ENCODE measurements around the gene EBF3.

The EBF3 gene

DNA sequence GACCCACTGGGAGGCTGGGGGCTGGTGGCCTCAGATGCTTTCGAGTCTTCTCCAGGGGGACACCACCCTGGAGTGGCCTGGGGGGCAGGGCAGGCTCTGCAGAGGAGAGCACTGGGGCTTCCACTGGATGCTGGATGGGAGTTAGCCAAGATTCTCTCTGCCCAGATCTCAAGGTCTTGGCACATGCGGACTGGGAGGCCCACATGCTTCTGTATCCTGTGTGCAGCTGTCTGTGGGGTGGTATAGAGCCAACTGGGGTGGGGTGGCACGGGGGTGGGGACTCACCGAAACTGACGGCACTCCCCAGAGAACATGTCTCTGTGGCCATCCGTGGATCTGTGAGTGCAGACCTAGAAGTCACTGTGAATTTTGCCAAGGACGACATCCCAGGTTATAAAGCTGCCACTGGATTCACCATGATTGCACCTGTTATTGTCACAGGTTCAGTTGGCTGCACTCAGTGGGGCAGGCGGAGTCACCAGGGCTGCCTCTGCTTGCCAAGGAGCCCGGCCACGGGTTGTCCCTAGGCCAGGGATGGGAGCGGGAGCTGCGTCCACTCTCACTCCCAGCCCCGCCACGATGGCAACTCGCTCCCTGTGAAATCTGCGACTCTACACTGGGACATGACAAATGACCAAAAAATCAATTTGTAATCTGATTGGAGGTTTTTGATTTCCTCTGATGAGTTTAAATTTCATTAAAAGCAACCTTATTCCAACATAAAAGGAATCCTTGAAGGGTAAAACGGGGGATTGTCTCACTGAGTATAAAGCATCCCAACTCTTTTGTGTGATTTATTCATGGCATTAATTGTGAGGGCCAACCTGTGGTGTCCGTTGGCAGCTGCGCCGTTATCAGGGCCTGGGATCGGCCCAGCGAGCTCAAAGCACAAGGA is 131.3 kb downstream of the EBF3 start:
- ATAC-seq, result no peak

DNA sequence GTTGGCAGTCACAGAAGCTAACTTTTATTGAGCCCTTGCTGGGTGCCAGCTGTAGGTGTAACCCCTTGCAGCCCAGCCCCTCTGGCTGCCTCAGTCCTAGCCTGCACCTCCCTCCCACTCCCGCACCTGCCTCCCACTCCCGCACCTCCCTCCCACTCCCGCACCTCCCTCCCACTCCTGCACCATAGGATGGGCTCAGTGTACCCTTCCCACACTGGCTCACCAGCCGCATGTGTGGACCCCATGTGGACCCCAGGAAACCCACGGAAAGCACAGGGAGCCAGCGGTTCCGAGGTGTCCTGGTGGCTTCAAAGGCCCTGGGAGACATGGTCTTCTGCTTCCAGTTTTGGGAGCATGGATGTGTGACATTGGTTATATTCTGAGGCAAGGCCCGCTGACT is 132.9 kb downstream of the EBF3 start:
- no peak for ATAC-seq

DNA sequence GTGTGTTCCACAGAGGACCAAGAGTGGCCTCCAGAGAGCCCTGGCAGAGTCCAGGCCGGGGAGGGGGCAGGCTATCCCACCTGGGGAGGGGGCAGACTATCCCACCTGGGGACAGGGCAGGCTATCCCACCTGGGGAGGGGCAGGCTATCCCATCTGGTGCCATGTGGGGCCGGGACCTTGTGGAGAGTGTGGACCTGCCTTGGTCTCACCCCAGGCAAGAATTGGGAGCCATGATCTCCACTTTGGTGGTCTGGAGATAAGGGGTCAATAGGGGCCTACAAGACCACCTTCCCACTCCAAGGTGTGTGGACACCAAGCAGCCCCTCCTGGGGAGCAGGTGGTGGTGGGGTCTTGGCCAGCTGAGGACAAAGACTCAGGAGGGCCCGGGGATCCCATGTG is 138.2 kb downstream of the EBF3 start:
- no peak for ATAC-seq

DNA sequence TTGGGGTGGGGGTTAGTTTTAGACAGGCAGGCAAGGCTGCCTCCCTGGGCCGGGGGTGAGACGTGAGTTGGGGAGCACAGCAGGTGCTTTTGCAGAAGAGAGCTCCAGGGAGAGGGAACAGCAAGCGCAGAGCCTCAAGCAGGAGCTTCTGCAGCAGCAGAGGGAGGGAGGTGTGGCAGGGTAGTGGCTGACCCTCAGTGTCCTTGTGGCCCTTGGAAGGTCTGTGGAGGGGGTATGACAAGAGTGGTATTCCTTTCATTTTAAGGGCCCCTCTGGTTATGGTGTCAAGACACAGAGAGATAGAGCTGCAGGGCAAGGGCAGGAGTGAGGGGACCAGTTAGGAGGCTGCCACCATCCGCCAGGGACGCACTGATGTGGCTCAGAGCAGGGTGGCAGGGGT is 138.9 kb downstream of the EBF3 start:
- no peak for ATAC-seq

DNA sequence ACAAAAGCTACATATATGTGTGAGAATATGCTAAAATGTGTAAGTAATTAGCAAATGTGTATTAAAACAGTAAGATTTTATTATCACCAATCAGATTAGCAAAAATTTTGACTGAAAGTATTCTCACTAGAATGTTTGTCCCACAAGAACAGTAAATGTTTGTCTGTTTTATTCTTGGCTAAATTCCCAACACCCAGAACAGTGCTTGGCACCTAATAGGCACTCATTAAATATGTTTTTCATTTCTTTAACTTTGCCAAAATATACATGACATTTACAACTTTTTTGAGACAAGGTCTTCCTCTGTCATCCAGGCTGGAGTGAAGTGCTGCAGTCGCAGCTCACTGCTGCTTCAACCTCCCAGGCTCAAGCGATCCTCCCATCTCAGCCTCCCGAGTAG is 143.6 kb downstream of the EBF3 start:
- no peak for ATAC-seq

DNA sequence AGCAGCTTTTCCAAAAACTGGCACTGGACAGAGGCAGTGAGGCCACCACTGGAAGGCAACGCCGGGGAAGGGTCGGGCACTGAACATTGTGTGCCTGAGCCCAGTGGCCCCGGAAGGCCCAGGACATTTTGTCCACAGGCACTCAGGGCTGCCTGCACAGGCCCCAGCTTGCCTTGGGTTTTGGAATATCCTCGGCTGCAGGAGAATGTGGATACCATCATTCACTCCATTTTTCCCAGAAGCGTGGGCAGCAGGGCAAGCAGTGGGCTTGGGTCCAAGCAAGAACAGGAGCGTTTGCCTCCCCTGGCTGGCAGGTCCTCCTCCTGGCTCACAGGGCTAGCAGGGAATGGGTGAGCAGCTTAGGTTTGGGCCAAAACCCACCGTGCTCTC is 147.4 kb downstream of the EBF3 start:
- ATAC-seq, result no peak

DNA sequence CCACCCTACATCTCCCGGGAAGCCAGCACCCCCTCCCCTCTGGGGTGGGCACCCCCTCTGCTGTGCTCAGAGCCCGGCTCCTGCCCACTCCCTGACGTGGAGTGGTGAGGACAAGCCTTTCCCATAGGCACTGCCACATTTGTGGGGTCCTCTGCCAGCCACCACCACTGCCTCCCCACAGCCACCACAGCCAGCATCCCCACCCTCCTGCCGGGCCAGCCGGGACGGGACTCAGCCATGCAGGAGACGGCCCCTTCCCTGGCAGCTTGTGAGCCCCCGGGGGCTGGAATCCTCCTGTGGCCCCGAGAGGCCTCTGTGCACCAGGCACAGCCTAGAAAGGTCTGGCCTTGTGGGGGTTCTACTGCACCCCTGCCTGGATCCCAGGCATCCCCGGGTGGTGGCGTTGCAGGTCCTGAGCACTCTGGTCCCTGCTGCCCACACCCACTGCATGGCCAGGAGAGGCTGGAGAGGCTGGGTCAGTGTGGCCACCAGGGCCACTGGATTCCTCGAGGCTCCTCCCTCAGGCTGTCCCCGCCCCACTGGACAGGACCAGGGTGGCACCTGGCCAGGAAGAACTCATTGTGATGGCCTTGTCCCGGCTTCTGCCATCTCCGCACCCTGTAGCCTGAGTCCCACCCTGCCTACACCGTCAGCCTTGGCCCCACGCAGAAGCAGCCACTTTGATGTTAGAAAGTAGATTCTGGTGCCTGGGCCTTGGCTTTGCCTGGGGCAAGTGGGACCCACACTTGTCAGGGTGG is 148.0 kb downstream of the EBF3 start:
- ATAC-seq, result no peak

DNA sequence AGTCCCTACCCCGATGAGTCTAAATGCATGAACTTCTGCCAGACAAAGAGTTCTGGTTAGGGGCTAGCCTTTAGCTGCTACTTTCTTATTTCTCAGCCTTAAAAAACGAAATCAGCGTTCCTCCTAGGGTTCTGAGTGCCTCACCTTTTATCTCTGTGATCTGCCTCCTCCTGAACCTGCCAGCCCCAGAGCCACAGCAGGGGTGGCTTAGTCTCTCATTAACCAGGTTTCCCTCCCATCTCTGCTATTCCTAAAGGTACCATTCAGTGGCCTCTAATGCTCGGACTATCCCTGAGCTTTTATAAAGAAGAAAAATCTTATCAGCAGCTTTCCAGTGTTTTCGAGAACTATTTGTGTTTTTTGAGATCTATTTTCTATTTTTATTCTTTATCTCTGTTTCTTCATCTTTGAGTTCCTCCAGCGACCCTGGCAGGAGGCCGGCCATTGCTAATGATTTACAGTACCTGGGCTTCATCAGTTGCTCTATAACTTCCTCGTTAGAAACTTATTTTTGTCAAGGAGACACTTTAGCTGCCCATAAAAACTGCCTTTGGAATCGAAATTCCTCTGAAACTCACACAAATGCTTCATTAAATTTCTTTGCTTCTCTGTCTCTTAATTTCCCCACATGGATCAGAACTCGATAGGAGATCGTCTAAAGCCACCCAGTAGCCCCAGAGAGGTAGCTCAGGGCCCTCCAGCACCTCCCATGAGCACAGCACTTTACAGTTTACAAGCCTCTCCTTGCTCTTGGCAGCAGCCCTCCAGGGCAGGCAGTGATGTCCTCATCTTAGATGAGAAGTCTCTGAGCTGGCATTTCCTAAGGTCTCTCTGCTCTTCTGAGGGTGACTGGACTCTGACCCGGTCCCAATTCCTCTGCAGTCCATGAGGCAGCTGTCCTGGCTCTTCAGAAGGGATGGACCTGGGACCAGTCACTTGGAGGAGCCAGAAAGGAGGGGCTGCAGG is 149.1 kb downstream of the EBF3 start:
- ATAC-seq, result no peak

DNA sequence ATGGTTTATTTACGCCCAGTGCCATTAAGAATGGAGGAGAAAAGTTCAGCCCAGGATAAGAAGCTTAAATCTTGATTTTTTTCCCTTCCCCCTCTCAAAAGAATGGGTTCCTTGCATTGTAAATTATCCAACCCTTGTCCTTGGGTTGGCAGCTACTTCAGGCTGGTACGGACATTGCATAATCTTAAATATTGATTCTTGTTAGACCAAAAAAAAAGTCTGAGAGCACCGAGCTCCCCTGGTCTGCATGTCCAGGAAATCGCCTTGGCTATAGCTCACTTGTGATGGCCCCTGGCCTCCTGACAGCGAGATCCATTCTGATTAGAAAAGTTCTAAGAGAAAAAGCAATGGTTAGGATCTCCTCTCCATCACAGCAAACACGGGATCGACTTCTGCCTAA is 151.7 kb downstream of the EBF3 start:
- no peak for ATAC-seq

DNA sequence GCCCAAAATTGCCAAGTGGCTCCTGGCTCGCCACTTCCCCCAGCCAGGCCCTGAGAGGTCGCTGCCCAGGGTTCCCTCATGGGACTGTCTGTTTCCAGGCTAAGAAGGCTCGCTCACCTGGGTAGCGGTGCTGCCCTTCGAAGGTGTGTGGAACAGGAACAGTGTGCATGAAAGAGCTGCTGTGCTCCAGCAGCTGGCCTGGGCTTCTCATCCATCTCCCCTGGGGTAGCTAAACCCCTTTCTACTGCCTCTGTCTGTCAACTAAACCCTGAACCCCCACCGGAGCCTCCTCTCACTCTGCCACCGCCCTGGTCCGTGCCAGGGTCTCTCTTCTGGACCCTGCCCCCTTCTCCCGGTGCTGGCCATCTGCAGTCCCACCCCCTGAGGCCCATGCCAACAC is 152.9 kb downstream of the EBF3 start:
- no peak for ATAC-seq

DNA sequence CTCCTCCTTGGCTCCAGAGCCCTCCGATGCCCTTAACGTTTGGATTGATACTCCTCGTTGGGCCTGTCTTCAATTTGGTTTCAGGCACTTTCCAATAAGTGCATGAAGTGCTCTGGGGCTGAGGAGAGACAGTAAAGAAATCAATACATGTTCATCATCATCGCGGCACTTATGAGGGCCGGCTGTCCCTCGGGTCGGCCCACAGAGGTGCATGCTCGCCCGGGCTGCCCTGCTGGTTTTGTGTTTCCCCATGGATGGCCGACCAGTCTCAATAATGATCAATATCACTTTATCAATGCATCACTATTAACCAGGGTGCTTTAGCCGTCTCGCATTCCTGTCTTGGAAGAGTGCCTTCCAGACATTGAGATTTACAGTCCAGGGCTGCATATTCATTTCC is 154.2 kb downstream of the EBF3 start:
- no peak for ATAC-seq

DNA sequence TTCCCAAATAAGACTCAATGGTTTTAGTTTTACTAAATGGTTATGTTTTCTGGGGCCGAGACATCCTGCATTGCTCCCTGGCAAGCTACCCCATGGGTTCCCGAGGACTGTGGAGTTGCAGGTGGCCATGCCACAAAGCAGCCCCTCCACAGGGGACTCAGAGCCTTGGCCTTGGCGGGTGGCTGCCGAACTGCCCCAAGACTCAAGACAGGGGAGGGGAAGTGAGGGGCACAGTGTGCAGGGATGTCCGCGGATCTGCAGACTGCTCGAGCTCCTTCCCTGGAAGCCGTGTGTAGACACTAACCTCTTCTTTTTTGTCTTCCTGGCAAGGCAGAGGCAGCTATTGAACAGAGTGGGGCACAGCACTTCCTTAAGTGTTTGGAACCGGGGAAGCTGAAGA is 154.6 kb downstream of the EBF3 start:
- no peak for ATAC-seq

DNA sequence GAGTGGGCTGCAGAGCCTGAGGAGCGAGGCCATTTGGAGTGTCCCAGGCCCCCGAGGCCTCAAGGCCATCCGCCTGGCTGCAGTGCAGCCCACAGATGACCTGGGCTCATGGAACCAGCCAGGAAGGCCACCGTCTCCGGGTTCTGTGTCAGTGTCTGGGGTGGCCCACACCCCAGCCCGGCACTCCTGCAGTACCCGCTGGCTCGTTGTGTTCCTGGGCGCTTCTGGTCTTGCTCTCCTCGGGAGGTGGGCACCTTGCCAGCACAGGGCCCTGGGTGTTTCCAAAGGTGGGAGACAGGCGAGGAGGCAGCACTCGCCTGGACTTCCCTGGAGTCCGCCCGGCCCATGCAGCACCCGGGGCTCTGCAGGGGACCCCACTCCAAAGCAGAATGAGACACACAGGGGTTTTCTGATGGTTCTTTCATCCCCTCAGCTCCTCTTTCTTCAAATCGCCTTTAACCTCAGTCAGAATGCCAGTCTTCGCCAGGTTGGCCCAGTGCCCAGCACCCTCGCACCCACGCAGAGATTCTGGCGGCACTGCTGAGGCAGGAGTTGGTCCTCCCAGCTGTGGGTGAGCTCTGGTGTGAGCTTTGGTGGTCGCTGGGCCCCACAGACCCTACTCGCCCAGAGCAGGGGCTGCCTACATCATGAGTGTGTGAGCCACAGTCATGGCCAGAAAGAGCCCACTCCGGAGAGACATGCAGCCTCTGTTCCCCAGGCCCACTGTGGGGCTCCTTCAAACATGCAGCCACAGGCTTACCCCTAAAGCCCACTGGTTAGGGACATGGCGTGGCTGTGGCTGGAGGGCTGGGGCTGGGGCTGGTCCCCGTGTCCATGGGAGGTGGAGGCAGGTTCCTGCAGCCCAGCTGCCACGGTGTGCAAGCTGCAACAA is 155.7 kb downstream of the EBF3 start:
- no peak for ATAC-seq

DNA sequence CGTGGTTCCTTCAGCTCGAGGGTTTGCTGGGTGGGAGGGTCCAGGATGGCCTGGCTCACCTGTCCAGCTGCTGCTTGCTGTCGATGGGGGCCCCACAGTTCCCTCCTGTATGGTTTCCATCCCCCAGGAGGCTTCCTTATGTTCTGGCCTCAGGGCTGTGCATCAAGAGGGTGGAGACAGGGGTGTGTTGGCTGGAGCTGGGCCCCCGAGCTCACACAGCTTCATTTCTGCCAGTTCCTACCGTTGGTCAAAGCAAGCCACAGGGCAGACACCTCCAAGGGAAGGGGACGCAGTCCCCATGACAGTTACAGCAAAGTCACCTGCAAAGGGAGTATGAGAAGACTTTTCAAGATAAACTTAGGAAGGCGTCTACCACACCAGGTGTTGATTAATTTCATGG is 156.9 kb downstream of the EBF3 start:
- no peak for ATAC-seq

DNA sequence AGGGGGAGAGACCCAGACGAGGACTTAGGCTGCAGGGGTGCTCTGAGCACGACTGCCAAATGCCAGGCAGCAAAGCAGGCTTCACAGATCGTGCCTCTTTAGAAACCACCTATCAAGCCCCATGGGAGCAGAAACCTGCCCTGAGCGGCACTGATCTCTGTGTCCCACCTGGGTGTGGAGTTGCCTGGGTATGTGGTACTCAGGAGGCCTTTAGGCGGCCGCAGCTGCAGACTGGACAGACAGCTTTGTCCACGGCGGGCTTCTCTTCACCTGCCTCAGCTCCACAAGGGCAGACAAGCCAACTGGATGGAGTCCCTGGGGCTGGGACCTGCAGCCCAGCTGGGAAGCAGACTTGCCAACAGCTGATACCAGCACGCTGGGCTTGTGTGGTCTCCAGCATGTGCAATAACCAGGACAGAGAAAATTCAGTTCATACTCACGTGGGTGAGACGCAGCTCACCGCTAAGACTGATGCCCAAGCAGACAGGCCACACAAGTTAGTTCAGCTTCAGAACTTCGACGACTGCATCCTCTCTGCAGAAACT is 163.2 kb downstream of the EBF3 start:
- no peak for ATAC-seq

DNA sequence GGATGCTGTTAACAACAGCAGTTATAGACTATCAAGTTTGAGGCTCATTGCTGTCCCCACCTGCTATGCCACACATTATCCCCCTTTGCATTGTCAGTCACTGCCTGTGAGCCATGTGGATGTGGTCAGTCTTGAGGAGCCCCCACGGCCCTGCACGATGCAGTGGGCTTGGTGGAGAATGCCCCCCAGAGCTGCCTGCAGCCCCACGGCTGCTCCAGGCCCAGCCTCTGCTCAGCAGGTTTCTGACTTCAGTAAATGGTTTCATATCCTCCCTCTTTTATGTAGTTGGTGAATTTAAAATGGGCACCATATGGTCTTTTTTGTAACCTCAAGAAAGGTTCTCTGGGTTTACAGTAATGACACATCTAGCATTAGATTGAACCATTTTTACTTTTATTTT is 164.1 kb downstream of the EBF3 start:
- ATAC-seq, result no peak

DNA sequence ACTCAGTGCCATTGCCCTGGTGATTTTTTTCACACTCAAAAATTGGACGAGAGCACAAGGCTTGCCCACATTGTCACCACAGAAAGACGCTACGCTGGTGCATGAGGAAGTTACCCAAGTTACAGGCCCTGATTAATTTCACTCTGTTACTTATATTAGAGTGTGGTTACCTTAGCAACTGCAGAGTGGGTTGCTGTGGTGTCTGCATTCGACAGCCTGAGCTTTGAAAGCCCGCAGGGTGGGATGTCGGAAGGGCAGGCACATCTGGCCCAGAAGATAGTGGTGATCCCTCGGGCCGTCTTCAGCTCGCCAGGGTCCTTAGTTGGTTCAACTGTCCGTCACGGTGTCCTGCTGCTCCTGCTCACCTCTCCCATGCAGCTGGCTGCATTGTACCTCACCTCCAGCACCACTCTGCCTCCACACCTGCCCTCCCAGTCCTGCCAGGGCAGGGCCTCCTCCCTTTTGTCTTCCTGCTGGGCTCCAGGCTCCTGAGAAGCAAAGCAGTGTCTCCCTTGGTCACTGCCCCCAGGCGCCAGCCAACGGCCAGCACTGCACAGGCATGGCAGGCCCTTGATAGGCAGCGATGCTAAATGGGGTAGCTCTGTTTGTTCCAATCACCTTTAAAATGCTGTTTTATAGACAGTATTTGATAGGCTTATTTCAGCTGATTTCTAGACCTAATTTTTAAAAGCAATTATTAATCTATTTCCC is 167.2 kb downstream of the EBF3 start:
- ATAC-seq, result no peak

DNA sequence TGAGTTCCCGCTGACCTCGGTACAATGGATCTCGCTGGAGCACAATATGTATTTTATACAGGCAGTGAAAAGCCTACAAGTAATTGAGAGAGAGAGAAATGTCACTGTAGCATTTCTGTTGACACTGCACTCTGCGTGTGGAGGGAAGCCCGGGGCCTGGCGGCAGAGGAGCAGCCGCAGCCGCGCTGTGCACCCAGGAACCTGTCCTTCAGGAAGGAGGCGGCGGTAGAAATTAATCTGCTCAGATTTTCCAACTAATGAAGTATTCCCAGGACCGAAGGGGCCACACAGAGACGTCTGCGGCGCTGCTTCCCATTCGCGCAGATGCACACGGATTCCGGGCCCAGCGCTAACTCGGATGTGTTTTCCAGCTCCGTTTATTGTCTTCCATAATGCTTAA is 170.1 kb downstream of the EBF3 start:
- ATAC-seq, result no peak

DNA sequence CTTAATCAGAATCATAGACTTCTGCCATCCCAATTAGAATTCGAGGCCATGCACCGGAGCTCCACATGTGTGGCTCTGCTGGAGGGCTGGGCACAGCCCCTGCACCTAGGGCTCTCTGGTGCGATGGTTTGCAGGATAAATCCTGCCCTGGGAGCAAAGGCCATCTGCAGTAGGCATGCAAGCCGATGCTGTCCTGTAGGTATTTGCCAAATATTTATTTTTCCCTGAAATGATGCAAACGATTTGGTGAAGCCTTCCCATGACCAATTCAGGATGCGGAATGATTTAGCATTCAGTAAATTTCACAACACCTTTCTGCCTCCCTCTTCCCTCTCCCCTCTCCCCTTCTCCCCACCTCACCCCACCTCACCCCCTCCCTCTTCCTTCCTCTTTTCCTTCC is 170.6 kb downstream of the EBF3 start:
- ATAC-seq, result no peak

DNA sequence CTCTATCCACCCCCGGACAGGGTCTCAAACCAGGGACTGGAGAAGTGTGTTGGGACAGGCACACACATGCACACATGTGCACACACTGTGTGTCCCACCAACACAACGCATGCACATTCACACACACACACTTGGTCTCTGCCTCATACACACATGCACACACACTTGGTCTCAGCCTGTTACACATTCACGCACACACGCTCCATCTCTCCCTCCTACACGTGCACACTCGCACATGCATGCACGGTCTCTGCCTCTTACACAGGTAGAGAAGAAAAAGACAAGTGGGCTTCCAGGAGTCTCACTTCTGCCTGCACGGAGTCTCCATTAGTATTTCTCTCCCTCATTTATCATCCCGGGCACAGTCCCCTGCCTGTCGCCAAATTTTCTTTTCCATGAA is 171.2 kb downstream of the EBF3 start:
- ATAC-seq, result no peak

DNA sequence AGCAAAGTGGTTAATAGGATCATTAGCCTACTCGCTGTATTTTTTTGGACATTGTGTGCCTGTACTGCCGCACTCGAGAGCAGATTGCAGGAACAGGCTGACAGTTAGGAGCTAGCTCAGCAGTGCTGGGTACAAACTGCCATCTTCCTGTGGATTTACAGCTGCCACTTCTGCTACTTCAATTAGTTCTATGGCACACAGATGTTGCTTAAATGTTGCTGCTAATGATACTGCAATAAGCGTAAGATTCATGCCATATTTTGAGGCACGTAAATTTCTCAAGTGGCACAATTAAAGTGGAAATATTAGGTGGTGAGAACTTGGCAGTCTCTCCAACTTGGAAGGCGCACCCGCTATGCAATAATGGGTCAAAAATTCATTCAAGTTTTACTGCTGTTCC is 171.9 kb downstream of the EBF3 start:
- no peak for ATAC-seq
